HCT116 (cell line): ENCODE results near the gene CA14. TPM values are rescaled to one million over a fixed set of nuclear protein-coding genes. Genes with fewer than 3 reads are reported as not detected.

Source experiments
- ATAC-seq: fragments of 200-7000 bp; cut with Tn5 transposase; 2 replicates; pipeline ENCODE4 v1.9.1; 2020; ENCODE audit warnings: mild to moderate bottlenecking, moderate library complexity
- BruUV-seq: library from RNA; stranded (reverse); fragments of 400-500 nt; replicated peaks from 2 replicates; lab custom pipeline; 2021; lab: Mats Ljungman, UMichigan
- CTCF ChIA-PET: fragments of 300-600 bp; sonication (Branson Sonifier 250); formaldehyde crosslinking; loops from one replicate; lab custom pipeline; 2021; ENCODE audit warnings: antibody characterized with exemption; lab: Charles Lee
- POLR2A ChIA-PET: fragments of 300-600, 350-600 bp; sonication (Branson Sonifier 250); formaldehyde crosslinking; loops from one replicate; lab custom pipeline; 2021; ENCODE audit warnings: antibody characterized with exemption; lab: Charles Lee
- RAD21 ChIA-PET, 2 experiments: fragments of 300-600 bp; sonication (Branson Sonifier 250); formaldehyde crosslinking; loops; one replicate each; lab custom pipeline; 2023; ENCODE audit warnings: low total read pairs in 2 of 2; ENCODE audit not compliant: uncharacterized antibody in 2 of 2, unreplicated experiment in 2 of 2, low non-redundant PET in 1 of 2; lab: Charles Lee
- DNase-seq: peaks from one replicate; pipeline ENCODE4 v3.0.0-alpha.2; 2010; ENCODE audit warnings: low read depth, low spot score
- H2AFZ ChIP-seq: fragments of 200-600 bp; shearing (Covaris generic), sonication (generic); 2 replicates; pipeline ENCODE4 v1.6.1; 2017; ENCODE audit warnings: low read depth, mixed run types, mixed read lengths, antibody characterized with exemption, low read length; ENCODE audit not compliant: poor library complexity, severe bottlenecking
- H3K27ac ChIP-seq: 2 replicates; pipeline ENCODE4 v1.5.1; 2012; ENCODE audit warnings: low read depth, low read length
- H3K27me3 ChIP-seq: fragments of 200-600 bp; sonication (generic); 2 replicates; pipeline ENCODE4 v1.6.1; 2016; ENCODE audit warnings: mixed run types, low read length, mixed read lengths; ENCODE audit not compliant: insufficient read depth
- H3K36me3 ChIP-seq, 2 experiments: fragments of 200-500 bp in 1 of 2; fragments of 200-600 bp in 1 of 2; sonication (Bioruptor generic) in 1 of 2; sonication (generic) in 1 of 2; 2 replicates each; pipeline versions ENCODE4 v1.5.1 to v1.6.1; 2014 to 2016; ENCODE audit warnings: low read length in 2 of 2, inconsistent platforms in 1 of 2, mixed read lengths in 1 of 2, mixed run types in 1 of 2; ENCODE audit not compliant: insufficient read depth in 2 of 2, control insufficient read depth in 1 of 2
- H3K4me1 ChIP-seq, 2 experiments: fragments of 200-600 bp in 1 of 2; sonication (generic) in 1 of 2; 2 replicates each; pipeline versions ENCODE4 v1.5.1 to v1.6.1; 2012 to 2017; ENCODE audit warnings: low read length in 2 of 2, inconsistent platforms in 1 of 2, mild to moderate bottlenecking in 1 of 2, mixed read lengths in 1 of 2, mixed run types in 1 of 2, moderate library complexity in 1 of 2; ENCODE audit not compliant: insufficient read depth in 2 of 2, control insufficient read depth in 1 of 2
- H3K4me2 ChIP-seq: fragments of 200-600 bp; sonication (generic); 2 replicates; pipeline ENCODE4 v1.6.1; 2017; ENCODE audit warnings: mixed run types, low read length, mixed read lengths
- H3K4me3 ChIP-seq, 2 experiments: fragments of 200-600 bp in 1 of 2; sonication (generic) in 1 of 2; replicated peaks in 1 of 2; 2 replicates each; pipeline ENCODE4 v1.5.1; 2011 to 2016; ENCODE audit warnings: low read length in 2 of 2, control low read depth in 1 of 2, low read depth in 1 of 2, mild to moderate bottlenecking in 1 of 2, mixed read lengths in 1 of 2, mixed run types in 1 of 2
- H3K79me2 ChIP-seq: fragments of 200-600 bp; sonication (generic); 2 replicates; pipeline ENCODE4 v1.6.1; 2017; ENCODE audit warnings: mild to moderate bottlenecking, mixed run types, low read length, moderate library complexity, mixed read lengths; ENCODE audit not compliant: insufficient read depth
- H3K9ac ChIP-seq: fragments of 200-600 bp; sonication (generic); 2 replicates; pipeline ENCODE4 v1.6.1; 2016; ENCODE audit warnings: low read length, mixed read lengths
- H3K9me2 ChIP-seq: fragments of 200-600 bp; sonication (generic), shearing (Covaris generic); 2 replicates; pipeline ENCODE4 v1.6.1; 2017; ENCODE audit warnings: mixed run types, mild to moderate bottlenecking, moderate library complexity; ENCODE audit not compliant: insufficient read depth
- H3K9me3 ChIP-seq, 2 experiments: fragments of 200-500 bp in 1 of 2; fragments of 200-600 bp in 1 of 2; sonication (Bioruptor generic) in 1 of 2; sonication (generic) in 1 of 2; 2 replicates each; pipeline ENCODE4 v1.6.1; 2014 to 2017; ENCODE audit warnings: low read length in 2 of 2, mixed read lengths in 2 of 2, inconsistent platforms in 1 of 2, low read depth in 1 of 2, mild to moderate bottlenecking in 1 of 2, mixed run types in 1 of 2, moderate library complexity in 1 of 2; ENCODE audit not compliant: control insufficient read depth in 1 of 2, insufficient read depth in 1 of 2
- H4K20me1 ChIP-seq: fragments of 200-600 bp; sonication (generic), shearing (Covaris generic); 2 replicates; pipeline ENCODE4 v1.6.1; 2017; ENCODE audit warnings: mixed run types, mild to moderate bottlenecking, moderate library complexity; ENCODE audit not compliant: insufficient read depth
- EGR1 ChIP-seq: IDR thresholded peaks from 2 replicates; pipeline ENCODE4 v1.6.1; 2012; ENCODE audit warnings: low read depth
- EZH2 ChIP-seq: fragments of 200-600 bp; sonication (generic); IDR thresholded peaks from 2 replicates; pipeline ENCODE4 v1.6.1; 2017; ENCODE audit warnings: antibody characterized with exemption, mixed run types
- FOSL1 ChIP-seq: IDR thresholded peaks from 2 replicates; pipeline ENCODE4 v1.6.1; 2012; ENCODE audit warnings: low read depth
- JUND ChIP-seq: IDR thresholded peaks from 2 replicates; pipeline ENCODE4 v1.6.1; 2012
- POLR2A ChIP-seq: IDR thresholded peaks from 2 replicates; pipeline ENCODE4 v1.7.0; 2011; ENCODE audit warnings: borderline replicate concordance; ENCODE audit not compliant: insufficient read depth, insufficient read length; ENCODE audit errors: extremely low read depth
- POLR2AphosphoS5 ChIP-seq: IDR thresholded peaks from 2 replicates; pipeline ENCODE4 v1.6.1; 2011; ENCODE audit warnings: mild to moderate bottlenecking, low read depth, low read length, moderate library complexity
- RAD21 ChIP-seq: IDR thresholded peaks from 2 replicates; pipeline ENCODE4 v1.6.1; 2012; ENCODE audit warnings: low read depth, mild to moderate bottlenecking
- SIN3A ChIP-seq: IDR thresholded peaks from 2 replicates; pipeline ENCODE4 v1.6.1; 2012; ENCODE audit warnings: low read depth
- YY1 ChIP-seq: IDR thresholded peaks from 2 replicates; pipeline ENCODE4 v1.6.1; 2011; ENCODE audit warnings: low read length, low read depth, moderate library complexity, mild to moderate bottlenecking; ENCODE audit not compliant: insufficient replicate concordance; ENCODE audit errors: extremely low read depth
- intact Hi-C: fragments of 100-400 bp; cut with micrococcal nuclease; formaldehyde crosslinking; loops from 2 replicates; pipeline ENCODE4 v1.10.0; 2022
- total RNA-seq: library from RNA; stranded (reverse); gene quantifications from one replicate; pipeline ENCODE4 v1.2.1, GENCODE V29; 2021; ENCODE audit not compliant: unreplicated experiment
- TF ChIP-seq, protein P1 (sequence below): IDR thresholded peaks from 2 replicates; pipeline ENCODE4 v1.6.1; 2012
- TF ChIP-seq, protein P2 (sequence below): IDR thresholded peaks from 2 replicates; pipeline ENCODE4 v1.6.1; 2012; ENCODE audit warnings: low read depth

CA14 gene
- total RNA-seq, 1 experiment from 2014 or later, result 0.39 TPM

DNA sequence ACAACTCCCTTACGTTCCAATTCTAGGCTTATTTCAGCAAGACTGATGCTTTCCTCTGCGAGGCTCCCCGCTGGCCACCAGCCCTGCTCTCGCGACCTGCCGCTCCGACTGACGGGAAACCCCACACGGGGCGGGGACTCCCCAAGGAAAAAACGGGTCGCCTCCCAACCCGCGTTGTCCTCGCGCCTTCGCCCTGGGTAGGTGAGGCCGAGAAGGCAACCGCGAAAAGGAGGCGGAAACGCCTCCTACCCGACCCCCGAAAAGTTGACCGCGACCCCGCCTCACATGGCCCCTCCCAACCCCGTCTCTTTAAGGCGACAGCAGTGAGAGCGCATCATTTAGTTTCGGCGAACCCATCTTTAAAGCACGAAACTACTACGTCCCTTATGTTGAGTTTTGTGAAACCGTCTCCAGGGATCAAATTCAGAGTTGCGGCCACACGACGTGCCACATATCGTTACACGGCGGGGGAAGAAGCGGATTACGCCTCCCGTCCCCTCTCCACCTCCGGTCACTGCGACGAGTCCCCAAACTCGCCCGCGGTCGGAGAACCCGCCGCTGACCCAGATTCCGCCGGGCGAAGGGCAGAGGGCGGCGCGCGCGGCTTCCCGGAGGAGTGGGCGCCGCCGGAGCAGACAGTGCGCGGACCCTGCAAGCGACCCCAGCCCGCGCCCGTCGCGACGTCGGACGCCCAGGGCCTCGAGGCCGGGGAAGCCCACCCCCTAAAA is 22.8 kb upstream of the CA14 start:
- TF ChIP-seq EGR1 (no peak), POLR2AphosphoS5 (peak; percentile 68), SIN3A (peak; percentile 64; the same call in 1 of the 2 replicates), JUND (no peak), YY1 (peak; percentile 5), EZH2 (no peak)
- TF ChIP-seq, protein P1, sequence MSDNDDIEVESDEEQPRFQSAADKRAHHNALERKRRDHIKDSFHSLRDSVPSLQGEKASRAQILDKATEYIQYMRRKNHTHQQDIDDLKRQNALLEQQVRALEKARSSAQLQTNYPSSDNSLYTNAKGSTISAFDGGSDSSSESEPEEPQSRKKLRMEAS, result peak; percentile 84
- Histone ChIP-seq H2AFZ (no peak overlapping the region), H3K27ac (peak overlapping the region; percentile 92), H3K4me2 (peak overlapping the region; percentile 90), H3K9me2 (no peaks in the 10 kb centered on the region), H3K9me3 (no peaks in the 10 kb centered on the region), H3K27me3 (no peaks in the 10 kb centered on the region), H3K79me2 (peaks cover 57% of the 10 kb centered on the region), H4K20me1 (no peaks in the 10 kb centered on the region), H3K9ac (peak overlapping the region; percentile 94), H3K4me3 (peak overlapping the region; percentile 94 to 99), H3K4me1 (peaks cover 11 to 21% of the 10 kb centered on the region in 2 experiments; a peak in 3 of 4 replicates), H3K36me3 (peaks cover 13% of the 10 kb centered on the region in 2 experiments; a peak in 3 of 4 replicates)
- intact Hi-C loops, result no loop called here
- peak; percentile 62 for ATAC-seq
- CTCF ChIA-PET, result no interaction called here
- RAD21 ChIA-PET, result no interaction called here
- peak; percentile 43 for DNase-seq
- POLR2A ChIA-PET, result no interaction called here
- BruUV-seq, result no TSS peak

DNA sequence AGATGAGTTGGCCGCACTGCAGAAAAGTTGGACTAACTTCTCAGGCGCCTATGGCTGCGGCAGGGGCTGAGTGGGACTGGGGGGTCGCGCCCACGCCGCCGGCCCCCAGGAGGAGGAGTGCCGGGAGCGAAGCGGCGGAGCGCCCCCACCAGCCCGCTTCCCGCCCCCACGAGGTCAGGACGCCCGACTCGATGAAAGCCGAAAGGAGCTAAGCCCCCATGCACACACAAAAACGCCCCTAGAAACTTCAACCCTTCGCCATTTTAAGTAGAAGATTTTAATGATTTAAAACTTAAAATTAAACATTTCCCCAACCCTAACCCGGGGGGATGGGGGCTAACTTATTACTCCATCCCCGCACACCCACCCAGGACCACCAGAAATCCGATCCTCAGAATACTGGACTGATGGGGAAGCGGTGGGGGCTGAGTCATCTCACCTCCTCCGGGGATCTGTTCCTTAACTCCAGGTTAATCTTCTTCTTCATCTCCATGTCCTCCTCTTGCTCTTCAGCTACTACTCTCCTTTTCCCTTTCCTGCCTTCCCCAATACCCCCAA is 22.2 kb upstream of the CA14 start:
- POLR2A ChIA-PET, result no interaction called here
- no peak for TF ChIP-seq RAD21
- TF ChIP-seq JUND, result peak; percentile 16; the same call in 1 of the 2 replicates
- TF ChIP-seq POLR2A, result no peak
- TF ChIP-seq FOSL1, result no peak
- TF ChIP-seq, protein P2, sequence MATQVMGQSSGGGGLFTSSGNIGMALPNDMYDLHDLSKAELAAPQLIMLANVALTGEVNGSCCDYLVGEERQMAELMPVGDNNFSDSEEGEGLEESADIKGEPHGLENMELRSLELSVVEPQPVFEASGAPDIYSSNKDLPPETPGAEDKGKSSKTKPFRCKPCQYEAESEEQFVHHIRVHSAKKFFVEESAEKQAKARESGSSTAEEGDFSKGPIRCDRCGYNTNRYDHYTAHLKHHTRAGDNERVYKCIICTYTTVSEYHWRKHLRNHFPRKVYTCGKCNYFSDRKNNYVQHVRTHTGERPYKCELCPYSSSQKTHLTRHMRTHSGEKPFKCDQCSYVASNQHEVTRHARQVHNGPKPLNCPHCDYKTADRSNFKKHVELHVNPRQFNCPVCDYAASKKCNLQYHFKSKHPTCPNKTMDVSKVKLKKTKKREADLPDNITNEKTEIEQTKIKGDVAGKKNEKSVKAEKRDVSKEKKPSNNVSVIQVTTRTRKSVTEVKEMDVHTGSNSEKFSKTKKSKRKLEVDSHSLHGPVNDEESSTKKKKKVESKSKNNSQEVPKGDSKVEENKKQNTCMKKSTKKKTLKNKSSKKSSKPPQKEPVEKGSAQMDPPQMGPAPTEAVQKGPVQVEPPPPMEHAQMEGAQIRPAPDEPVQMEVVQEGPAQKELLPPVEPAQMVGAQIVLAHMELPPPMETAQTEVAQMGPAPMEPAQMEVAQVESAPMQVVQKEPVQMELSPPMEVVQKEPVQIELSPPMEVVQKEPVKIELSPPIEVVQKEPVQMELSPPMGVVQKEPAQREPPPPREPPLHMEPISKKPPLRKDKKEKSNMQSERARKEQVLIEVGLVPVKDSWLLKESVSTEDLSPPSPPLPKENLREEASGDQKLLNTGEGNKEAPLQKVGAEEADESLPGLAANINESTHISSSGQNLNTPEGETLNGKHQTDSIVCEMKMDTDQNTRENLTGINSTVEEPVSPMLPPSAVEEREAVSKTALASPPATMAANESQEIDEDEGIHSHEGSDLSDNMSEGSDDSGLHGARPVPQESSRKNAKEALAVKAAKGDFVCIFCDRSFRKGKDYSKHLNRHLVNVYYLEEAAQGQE, result no peak
- no peak for TF ChIP-seq EZH2
- TF ChIP-seq, all 23 proteins: peak for 1
- Histone ChIP-seq H4K20me1 (no peaks in the 10 kb centered on the region), H3K9me2 (no peaks in the 10 kb centered on the region), H3K27ac (peak overlapping the region; percentile 92), H3K27me3 (no peaks in the 10 kb centered on the region), H3K4me1 (peaks cover 11 to 21% of the 10 kb centered on the region in 2 experiments; a peak in 3 of 4 replicates), H3K36me3 (peaks cover 7 to 8% of the 10 kb centered on the region in 2 experiments; a peak in 2 of 4 replicates), H2AFZ (no peak overlapping the region), H3K4me3 (peak overlapping the region; percentile 94 to 99), H3K9me3 (no peaks in the 10 kb centered on the region), H3K79me2 (peaks cover 50% of the 10 kb centered on the region), H3K4me2 (peak overlapping the region; percentile 90), H3K9ac (peak overlapping the region; percentile 94)
- DNase-seq (no peak), ATAC-seq (no peak)
- intact Hi-C loops, result no loop called here
- BruUV-seq, result TSS peak; percentile 87
- RAD21 ChIA-PET, result no interaction called here
- CTCF ChIA-PET, result no interaction called here
